Small intestine (tissue), 7 donors: Measurements from ENCODE around the gene WNK4. TPM values are rescaled to one million over a fixed set of nuclear protein-coding genes. Genes with fewer than 3 reads are reported as not detected.

ENCODE experiments used
- DNase-seq, 2 donors: peaks; one replicate each; pipeline versions ENCODE4 v3.0.0 to v3.0.0-alpha.2; 2013
- FAIRE-seq: peaks from 2 replicates; lab custom pipeline; 2012; peaks lifted over from hg19 to GRCh38; lab: Jason Lieb, UNC
- H3K27ac ChIP-seq, 3 donors: one replicate each; pipeline ENCODE4 v1.5.1; 2013; ENCODE audit warnings: low read length in 2 of 3, mild to moderate bottlenecking in 2 of 3, control low read depth in 1 of 3, inconsistent platforms in 1 of 3, low read depth in 1 of 3, moderate library complexity in 1 of 3
- H3K27me3 ChIP-seq, 3 donors: one replicate each; pipeline ENCODE4 v1.6.1; 2013; ENCODE audit warnings: low read length in 3 of 3, inconsistent platforms in 1 of 3; ENCODE audit not compliant: control insufficient read depth in 3 of 3, insufficient read depth in 3 of 3
- H3K36me3 ChIP-seq, 3 donors: one replicate each; pipeline ENCODE4 v1.6.1; 2013; ENCODE audit warnings: low read length in 3 of 3, inconsistent platforms in 1 of 3, low read depth in 1 of 3, mild to moderate bottlenecking in 1 of 3, moderate library complexity in 1 of 3; ENCODE audit not compliant: control insufficient read depth in 3 of 3, insufficient read depth in 2 of 3
- H3K4me1 ChIP-seq, 3 donors: one replicate each; pipeline ENCODE4 v1.6.1; 2013; ENCODE audit warnings: low read length in 2 of 3, inconsistent platforms in 1 of 3, low read depth in 1 of 3, mild to moderate bottlenecking in 1 of 3, moderate library complexity in 1 of 3; ENCODE audit not compliant: control insufficient read depth in 3 of 3, insufficient read depth in 2 of 3
- H3K4me3 ChIP-seq, 3 donors: one replicate each; pipeline ENCODE4 v1.5.1; 2013; ENCODE audit warnings: low read length in 3 of 3, control low read depth in 1 of 3, inconsistent platforms in 1 of 3, low read depth in 1 of 3, mild to moderate bottlenecking in 1 of 3, moderate library complexity in 1 of 3
- H3K9me3 ChIP-seq, 2 donors: one replicate each; pipeline ENCODE4 v1.6.1; 2013; ENCODE audit warnings: low read depth in 1 of 2, low read length in 1 of 2; ENCODE audit not compliant: control insufficient read depth in 2 of 2, insufficient read depth in 1 of 2
- WGBS, 3 donors: extraction: QIAGEN DNeasy Blood & Tissue Kit; methylation state at CpG; one replicate each; pipeline ENCODE4 v1.1.7; 2013; 5-methylcytosine and 5-hydroxymethylcytosine counted together
- polyA plus RNA-seq, 4 donors: library from polyadenylated mRNA; stranded (reverse) in 3 of 4; unstranded in 1 of 4; fragments of 200-250 nt in 3 of 4; fragments of 120-200 nt in 1 of 4; gene quantifications; one replicate each; pipeline versions ENCODE4 v1.2.1 to v1.2.3, GENCODE V29; 2013
- donor health status: healthy with polysubstance abuse.
- donor health status: control.
- donor health status: control.
- donor health status: Bipolar disorder and iron deficiency.
- donor health status: healthy.

WNK4 gene
- polyA plus RNA-seq, 4 donors: 0.67 to 25.6 (median 1.5) TPM

DNA sequence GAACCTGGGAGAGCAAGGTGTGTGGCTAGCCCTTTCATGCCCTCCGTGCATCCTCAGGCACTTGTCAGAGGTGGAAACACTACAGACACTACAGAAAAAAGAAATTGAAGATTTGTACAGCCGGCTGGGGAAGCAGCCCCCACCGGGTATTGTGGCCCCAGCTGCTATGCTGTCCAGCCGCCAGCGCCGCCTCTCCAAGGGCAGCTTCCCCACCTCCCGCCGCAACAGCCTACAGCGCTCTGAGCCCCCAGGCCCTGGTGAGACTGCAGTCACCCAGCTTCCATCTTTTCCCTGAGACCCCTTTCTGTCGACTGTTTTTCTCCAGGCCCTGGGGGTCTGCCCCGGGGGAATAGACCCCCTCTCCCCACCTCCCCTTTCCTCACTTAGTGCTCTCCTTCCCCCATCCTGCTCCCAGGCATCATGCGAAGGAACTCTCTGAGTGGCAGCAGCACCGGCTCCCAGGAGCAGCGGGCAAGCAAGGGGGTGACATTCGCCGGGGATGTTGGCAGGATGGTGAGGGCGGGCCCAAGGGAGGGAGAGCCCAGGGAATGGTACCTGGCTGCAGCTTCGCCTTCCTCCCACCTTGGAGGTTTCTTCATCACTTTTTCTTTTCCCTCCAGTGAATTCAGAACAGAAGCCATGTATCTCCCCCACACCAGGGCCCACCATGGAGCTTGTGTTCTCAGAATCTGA, 15.8 kb downstream of the WNK4 start:
- Histone ChIP-seq H3K4me3 (no peak overlapping the region), H3K9me3 (no peaks in the 10 kb centered on the region), H3K27ac (peak overlapping the region in 2 of 3 donors; percentile 82 to 92), H3K4me1 (peaks cover 2 to 29% (median 3%) of the 10 kb centered on the region in 3 donors), H3K36me3 (peaks cover 0 to 34% (median 0%) of the 10 kb centered on the region in 3 donors), H3K27me3 (no peaks in the 10 kb centered on the region)
- FAIRE-seq: no peak
- 69 to 89% (median 77%) methylated on average over 18 of the region's 18 CpGs for WGBS, 3 donors
- DNase-seq: no peak

DNA sequence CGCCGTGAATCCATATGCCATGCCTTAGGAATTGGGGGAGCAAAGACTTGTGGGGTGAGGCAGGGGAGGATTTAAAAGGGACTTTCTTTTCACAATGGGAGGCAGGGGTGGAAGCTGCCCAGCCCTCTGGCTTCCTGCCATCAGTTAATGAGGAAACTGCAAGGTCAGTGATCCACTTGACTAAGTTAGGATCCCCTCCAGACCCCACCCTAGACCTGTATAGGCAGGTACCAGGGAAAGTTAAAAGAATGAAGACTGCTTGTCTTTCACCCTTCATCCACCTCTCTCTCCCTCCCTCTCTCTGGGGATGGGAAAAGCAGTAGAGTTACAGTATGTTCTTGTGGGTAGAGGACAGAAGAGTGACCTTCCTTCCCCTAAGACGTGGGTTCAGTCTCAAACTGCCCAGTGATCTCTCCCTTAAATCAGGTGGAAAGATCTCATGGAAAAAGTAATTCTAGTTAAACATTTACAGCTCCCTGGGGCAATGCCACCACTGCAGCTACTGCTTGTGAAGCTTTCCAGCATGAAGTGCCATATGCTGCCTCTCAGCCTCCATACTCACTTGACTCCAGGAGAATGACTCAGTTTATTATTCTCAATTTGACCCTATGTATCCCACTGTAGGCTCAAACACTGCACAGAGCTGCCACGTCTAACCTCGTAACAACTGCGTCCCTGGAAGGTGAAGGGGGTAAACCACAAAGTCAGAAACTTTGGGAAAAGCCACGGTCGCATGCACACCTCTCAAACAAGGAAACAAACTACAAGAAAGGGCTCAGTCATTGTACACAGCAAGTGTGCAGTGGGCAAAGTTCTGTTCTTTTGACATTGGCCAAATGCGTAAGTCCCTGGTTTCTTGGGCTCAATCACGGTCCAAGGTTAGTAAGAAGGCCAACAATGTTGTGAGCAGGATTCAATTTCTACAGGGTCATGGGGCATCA, 16.9 kb downstream of the WNK4 start:
- Histone ChIP-seq H3K4me1 (peaks cover 2 to 29% (median 3%) of the 10 kb centered on the region in 3 donors), H3K27ac (peak overlapping the region; percentile 82 to 92 (median 87)), H3K36me3 (peaks cover 0 to 34% (median 0%) of the 10 kb centered on the region in 3 donors), H3K9me3 (no peaks in the 10 kb centered on the region), H3K27me3 (no peaks in the 10 kb centered on the region), H3K4me3 (peak overlapping the region; percentile 81 to 94 (median 94))
- DNase-seq (peak; percentile 90 to 92), FAIRE-seq (no peak)
- WGBS, 3 donors: 23 to 62% (median 34%) methylated on average over 10 of the region's 10 CpGs

DNA sequence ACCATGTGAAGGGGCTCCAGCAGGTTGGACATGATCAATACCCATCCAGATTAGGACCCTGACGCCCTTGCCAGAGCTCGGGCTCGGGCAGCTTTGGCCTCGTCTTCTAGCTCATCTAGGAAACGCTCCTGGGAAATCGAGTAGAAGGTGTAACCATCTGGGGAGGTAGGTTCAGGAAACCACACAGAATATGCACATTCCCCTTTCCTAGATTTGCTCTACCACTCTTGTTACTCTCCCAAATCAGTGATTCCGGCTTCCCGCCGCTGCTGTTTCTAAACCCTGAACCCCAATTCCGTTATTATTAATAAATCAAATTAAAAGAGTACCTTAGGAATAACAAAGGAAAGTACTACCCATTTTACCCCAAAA, 17.6 kb downstream of the WNK4 start:
- Histone ChIP-seq H3K4me3 (peak overlapping the region; percentile 81 to 94 (median 94)), H3K36me3 (peaks cover 0 to 34% (median 0%) of the 10 kb centered on the region in 3 donors), H3K4me1 (peaks cover 2 to 34% (median 3%) of the 10 kb centered on the region in 3 donors), H3K27ac (peak overlapping the region; percentile 82 to 92 (median 87)), H3K27me3 (no peaks in the 10 kb centered on the region), H3K9me3 (no peaks in the 10 kb centered on the region)
- DNase-seq: no peak
- 4 to 14% (median 9%) methylated on average over 10 of the region's 10 CpGs for WGBS, 3 donors
- no peak for FAIRE-seq

DNA sequence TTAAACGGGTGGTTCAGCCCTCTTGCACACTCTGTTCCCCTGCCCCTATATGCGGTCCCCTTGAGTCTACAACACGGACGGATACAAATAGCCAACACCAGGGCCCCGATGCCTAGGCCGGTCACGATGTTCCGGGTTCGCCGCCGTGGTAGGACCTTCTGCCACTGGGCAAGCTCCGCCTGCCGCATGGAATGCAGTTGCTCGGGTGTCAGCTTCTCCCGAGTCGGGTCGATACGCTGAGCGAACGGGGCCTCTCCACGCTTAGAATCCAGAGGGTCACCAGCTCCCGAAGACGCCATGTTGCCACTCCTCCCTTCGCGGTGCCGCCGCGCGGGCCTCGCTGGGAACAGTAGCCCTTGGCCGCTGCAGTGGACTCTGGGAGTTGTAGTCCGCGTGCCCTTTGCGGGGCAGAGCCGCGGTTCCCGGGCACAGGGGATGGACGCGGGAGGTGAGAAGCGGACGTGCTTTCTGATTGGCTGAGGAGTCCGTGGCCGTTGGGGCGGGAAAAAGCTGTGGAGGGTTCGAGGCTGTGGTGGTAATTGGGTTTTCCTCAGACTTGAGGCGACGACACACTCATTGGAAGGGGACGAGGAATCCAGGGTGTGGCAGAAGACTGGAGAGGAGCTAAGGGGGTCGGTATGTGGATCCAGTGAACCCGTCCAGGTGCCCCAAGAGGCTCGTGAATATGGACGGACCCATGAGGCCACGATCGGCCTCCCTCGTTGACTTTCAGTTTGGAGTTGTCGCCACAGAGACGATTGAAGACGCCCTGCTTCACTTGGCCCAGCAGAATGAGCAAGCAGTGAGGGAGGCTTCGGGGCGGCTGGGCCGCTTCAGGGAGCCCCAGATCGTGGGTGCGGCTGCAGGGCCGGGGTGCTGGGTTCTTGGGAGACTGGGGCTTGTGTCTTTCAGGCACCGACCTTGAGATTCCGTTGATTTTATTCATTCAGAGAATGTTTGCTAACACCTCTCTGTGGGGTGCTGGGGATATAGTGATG, 18.3 kb downstream of the WNK4 start, which contains the start of the genes CNTD1 and COA3:
Gene CNTD1, plus strand, starts transcription at position 479 of the 998 bp plus-strand sequence. Its CDS starts 207 bp downstream, at position 686.
Gene COA3, minus strand, starts transcription at position 322 of the 998 bp plus-strand sequence. Its CDS starts 23 bp downstream, at position 299.
- Histone ChIP-seq H3K27ac (peak within 1 kb of the TSS; percentile 82 to 92 (median 87)), H3K9me3 (no peaks in the 10 kb centered on the region), H3K4me1 (peaks cover 2 to 40% (median 5%) of the 10 kb centered on the region in 3 donors), H3K36me3 (peaks cover 0 to 28% (median 0%) of the 10 kb centered on the region in 3 donors), H3K4me3 (peak within 1 kb of the TSS; percentile 81 to 94 (median 94)), H3K27me3 (no peaks in the 10 kb centered on the region)
- WGBS, 3 donors: 26% methylated on average over 66 of the region's 66 CpGs
- FAIRE-seq (no peak), DNase-seq (peak; percentile 88 to 94)

DNA sequence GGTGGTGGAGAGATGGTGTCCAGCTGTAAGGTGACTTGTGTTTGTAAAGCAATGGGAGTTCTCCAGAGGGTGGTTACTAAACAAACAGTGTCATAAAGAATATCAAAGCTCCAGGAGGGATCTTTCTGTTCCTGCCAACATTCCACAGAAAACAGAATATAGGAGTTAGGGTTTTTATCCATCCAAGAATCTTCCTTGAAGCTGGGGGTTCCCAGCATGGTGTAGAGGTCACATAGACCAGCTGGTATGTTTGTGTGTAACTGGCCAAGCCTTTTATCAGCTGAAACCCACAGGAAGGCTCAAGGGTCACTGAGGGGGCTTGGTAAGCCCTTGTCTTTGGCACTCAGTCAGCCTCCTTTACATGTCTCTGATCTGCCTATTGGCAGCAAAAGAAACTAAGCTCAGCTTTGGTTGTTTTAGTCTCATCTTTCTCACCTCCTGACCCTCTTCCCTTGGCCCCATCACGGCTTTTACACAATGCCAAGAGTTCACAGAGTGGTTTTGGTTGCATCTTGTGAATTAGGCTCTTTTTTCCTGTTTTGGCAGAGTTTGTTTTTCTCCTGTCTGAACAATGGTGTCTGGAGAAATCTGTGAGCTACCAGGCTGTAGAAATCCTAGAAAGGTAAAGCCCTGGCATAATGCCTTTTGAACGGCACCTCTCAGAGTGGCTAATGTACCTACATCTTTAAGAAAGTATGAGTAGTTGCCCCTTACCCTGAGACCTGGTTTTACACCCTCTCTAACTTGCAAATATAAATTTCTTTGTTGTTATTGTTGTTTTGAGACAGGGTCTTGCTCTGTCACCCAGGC, 22.9 kb downstream of the WNK4 start:
- H3K36me3 ChIP-seq: no peaks in the 10 kb centered on the region
- no peak for DNase-seq
- H3K4me3 ChIP-seq: no peak overlapping the region
- peaks cover 5 to 45% (median 6%) of the 10 kb centered on the region in 3 donors for H3K4me1 ChIP-seq
- no peak for FAIRE-seq
- no peaks in the 10 kb centered on the region for H3K9me3 ChIP-seq
- 25 to 55% (median 55%) methylated on average over 2 of the region's 2 CpGs for WGBS, 3 donors
- H3K27me3 ChIP-seq: no peaks in the 10 kb centered on the region
- H3K27ac ChIP-seq: peak overlapping the region in 1 of 3 donors; percentile 30

DNA sequence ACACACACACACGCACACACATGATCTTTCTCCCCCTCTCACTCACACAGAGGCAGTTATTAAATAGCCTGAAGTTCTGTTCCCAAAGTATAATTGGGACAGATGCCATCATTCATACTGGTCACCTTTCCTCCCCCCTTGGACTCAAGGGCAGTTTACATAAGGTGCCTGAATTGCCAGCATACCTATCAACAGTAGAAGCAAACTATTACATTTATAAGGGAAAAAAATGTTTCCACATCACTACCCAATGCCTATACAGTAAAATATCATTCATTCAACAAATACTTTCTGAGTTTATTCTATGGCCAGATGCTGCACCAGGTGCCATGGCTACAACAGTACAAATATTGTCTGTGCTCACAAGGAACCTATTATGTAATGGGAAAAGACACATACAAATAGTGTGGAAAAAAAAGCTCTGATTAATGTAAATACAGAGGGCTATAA, 24.5 kb downstream of the WNK4 start:
- FAIRE-seq: no peak

DNA sequence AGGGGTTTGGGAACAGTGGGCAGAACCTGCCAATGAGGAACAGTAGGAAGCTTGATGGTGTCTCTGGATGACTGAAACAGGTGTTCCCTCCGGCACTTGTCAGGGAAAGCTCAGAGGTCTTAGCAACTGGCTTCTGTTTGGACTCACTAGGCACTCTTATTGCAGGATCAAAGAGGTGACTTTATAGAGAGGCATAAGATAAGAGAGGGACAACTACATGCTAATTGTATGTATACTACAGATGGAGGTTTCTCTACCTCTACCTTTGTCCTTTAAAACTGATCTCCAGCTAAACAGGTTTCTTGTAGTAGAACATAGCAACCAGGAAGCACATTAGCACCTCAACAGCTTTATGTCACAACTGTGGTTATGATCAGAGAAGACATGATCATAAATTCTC, 25.8 kb downstream of the WNK4 start:
- Histone ChIP-seq H3K4me1 (peaks cover 2 to 39% (median 4%) of the 10 kb centered on the region in 3 donors), H3K4me3 (no peak overlapping the region), H3K36me3 (peaks cover 0 to 2% (median under 1%) of the 10 kb centered on the region in 3 donors), H3K9me3 (no peaks in the 10 kb centered on the region), H3K27me3 (no peaks in the 10 kb centered on the region), H3K27ac (peak overlapping the region in 2 of 3 donors; percentile 53 to 77)
- FAIRE-seq: no peak
- peak; percentile 87 to 89 for DNase-seq
- WGBS, 3 donors: 21 to 66% (median 45%) methylated on average over 1 of the region's 1 CpG

More for the DNA sequence above, 24.5 kb downstream of the WNK4 start:
- H3K36me3 ChIP-seq: peaks cover 0 to 2% (median 0%) of the 10 kb centered on the region in 3 donors
- H3K4me1 ChIP-seq: peaks cover 2 to 39% (median 4%) of the 10 kb centered on the region in 3 donors
- 25 to 78% (median 52%) methylated on average over 1 of the region's 1 CpG for WGBS, 3 donors
- peak; percentile 64 to 83 for DNase-seq
- no peak overlapping the region for H3K4me3 ChIP-seq
- no peaks in the 10 kb centered on the region for H3K9me3 ChIP-seq
- peak overlapping the region in 2 of 3 donors; percentile 18 to 77 for H3K27ac ChIP-seq
- no peaks in the 10 kb centered on the region for H3K27me3 ChIP-seq
